SU-DHL-6 (cell line): ENCODE measurements around the gene CHST13.

ENCODE experiments used
- EZH2phosphoT487 ChIP-seq: fragments of 200-600 bp; sonication (generic), shearing (Covaris generic); conservative IDR thresholded peaks from 2 replicates; pipeline ENCODE4 v1.6.1; 2018; ENCODE audit warnings: mild to moderate bottlenecking, antibody characterized with exemption, low read length, moderate library complexity, mixed read lengths
- TF ChIP-seq, protein P1 (sequence below): fragments of 200-600 bp; sonication (generic); IDR thresholded peaks from one replicate; pipeline ENCODE4 v1.5.1; 2017; ENCODE audit warnings: antibody characterized with exemption, mild to moderate bottlenecking, low read length, moderate library complexity; ENCODE audit not compliant: insufficient read depth, poor library complexity, severe bottlenecking

DNA sequence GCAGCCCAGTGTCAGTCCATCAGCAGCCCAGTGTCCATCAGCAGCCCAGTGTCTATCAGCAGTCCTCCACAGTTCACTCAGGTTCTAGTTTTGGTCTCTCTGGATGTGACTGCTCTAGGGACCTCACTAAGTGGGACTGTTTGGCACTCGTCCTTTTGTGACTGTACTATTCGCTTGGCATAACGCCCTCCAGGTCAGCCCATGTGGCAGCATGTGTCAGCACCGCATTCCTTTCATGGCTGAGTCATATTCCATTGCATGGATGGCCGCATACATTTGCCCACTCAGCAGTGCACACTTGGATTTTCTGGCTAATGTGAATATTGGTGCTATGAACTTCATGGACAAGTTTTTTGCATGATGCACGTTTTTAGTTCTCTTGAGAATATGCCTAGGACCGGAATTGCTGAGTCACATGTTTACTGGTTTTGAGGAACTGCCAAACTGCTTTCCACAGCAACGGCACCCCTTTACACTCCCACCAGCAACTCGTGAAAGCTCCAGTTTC is 16.4 kb downstream of the CHST13 start:
- TF ChIP-seq, protein P1, sequence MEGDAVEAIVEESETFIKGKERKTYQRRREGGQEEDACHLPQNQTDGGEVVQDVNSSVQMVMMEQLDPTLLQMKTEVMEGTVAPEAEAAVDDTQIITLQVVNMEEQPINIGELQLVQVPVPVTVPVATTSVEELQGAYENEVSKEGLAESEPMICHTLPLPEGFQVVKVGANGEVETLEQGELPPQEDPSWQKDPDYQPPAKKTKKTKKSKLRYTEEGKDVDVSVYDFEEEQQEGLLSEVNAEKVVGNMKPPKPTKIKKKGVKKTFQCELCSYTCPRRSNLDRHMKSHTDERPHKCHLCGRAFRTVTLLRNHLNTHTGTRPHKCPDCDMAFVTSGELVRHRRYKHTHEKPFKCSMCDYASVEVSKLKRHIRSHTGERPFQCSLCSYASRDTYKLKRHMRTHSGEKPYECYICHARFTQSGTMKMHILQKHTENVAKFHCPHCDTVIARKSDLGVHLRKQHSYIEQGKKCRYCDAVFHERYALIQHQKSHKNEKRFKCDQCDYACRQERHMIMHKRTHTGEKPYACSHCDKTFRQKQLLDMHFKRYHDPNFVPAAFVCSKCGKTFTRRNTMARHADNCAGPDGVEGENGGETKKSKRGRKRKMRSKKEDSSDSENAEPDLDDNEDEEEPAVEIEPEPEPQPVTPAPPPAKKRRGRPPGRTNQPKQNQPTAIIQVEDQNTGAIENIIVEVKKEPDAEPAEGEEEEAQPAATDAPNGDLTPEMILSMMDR, result no peak
- no peak for TF ChIP-seq EZH2phosphoT487
